ENCODE data around the gene CORO1C.

The CORO1C gene

GRCh38 chr12:108603743-108604142 lies 127.6 kb downstream of the CORO1C start:
- no peak for TF ChIP-seq CTCF (IDR thresholded peaks at IDR 0.05; ENCODE audit: low read length, missing control alignments)
- DNase-seq (ENCODE audit: low read depth) = no peak
- no peak overlapping the region for H3K4me3 ChIP-seq (replicated peaks; ENCODE audit: low read depth, low read length)

- no peak for DNase-seq (ENCODE audit: low read depth)
- no peak for TF ChIP-seq CTCF (IDR thresholded peaks at IDR 0.05; ENCODE audit: low read length, missing control alignments)
- H3K4me3 ChIP-seq (replicated peaks; ENCODE audit: low read depth, low read length) = no peak overlapping the region
Measured at GRCh38 chr12:108602976-108603704, 128.2 kb downstream of the CORO1C start.

- no peak for TF ChIP-seq CTCF (IDR thresholded peaks at IDR 0.05; ENCODE audit: low read length, missing control alignments)
- no peak overlapping the region for H3K4me3 ChIP-seq (replicated peaks; ENCODE audit: low read depth, low read length)
- DNase-seq (ENCODE audit: low read depth) = no peak
Measured at GRCh38 chr12:108602209-108602705, 129.1 kb downstream of the CORO1C start.

GRCh38 chr12:108600702-108601007 lies 130.7 kb downstream of the CORO1C start:
- no peak overlapping the region for H3K4me3 ChIP-seq (replicated peaks; ENCODE audit: low read depth, low read length)
- no peak for TF ChIP-seq CTCF (IDR thresholded peaks at IDR 0.05; ENCODE audit: low read length, missing control alignments)
- no peak for DNase-seq (ENCODE audit: low read depth)

GRCh38 chr12:108599948-108600701 lies 131.2 kb downstream of the CORO1C start:
- no peak for DNase-seq (ENCODE audit: low read depth)
- no peak for TF ChIP-seq CTCF (IDR thresholded peaks at IDR 0.05; ENCODE audit: low read length, missing control alignments)
- H3K4me3 ChIP-seq (replicated peaks; ENCODE audit: low read depth, low read length) = no peak overlapping the region

GRCh38 chr12:108599541-108599940 lies 131.8 kb downstream of the CORO1C start:
- no peak for TF ChIP-seq CTCF (IDR thresholded peaks at IDR 0.05; ENCODE audit: low read length, missing control alignments)
- no peak overlapping the region for H3K4me3 ChIP-seq (replicated peaks; ENCODE audit: low read depth, low read length)
- no peak for DNase-seq (ENCODE audit: low read depth)
